ENCODE data around the gene NLRP4. TPM values are rescaled to one million over a fixed set of nuclear protein-coding genes. Genes with fewer than 3 reads are reported as not detected.

The NLRP4 gene
- total and polyA plus RNA-seq, 12 donors, result not detected

DNA sequence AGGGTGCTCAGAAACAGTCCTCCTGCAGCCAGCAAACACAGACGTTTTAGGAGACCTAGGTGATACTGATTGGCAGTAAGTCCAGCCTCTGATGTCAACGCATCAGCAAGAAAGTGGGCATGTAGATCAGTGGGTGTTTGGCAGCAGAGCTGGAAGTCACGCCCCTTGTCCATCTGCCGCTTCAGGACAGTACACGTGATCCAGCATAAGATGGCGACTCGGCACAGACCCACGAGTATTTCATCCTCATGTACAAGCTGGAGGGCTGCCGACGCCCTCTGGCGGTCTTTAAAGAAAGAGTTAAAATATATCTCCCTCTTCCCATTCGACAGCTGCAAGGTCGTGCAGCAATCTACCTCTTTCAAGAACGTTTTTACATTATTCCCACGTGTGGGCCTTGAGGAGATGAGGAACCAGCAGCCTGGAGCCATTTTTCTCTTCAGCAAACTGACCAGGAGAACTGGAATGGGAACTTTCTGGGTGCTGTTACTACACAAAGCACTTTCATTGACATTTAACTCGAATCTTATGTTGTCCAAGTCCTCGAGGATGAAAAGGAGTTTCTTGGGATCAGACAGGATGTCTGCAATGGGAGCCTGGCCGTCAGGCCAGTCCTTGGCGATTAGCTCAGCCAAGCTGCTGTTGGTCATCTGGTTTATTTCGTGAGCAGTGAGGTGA is 26.8 kb upstream of the NLRP4 start:
- WGBS, 2 donors, result 19 to 22% methylated on average over 20 of the region's 20 CpGs
- H3K27ac ChIP-seq, result no peak overlapping the region
- TF ChIP-seq, protein P1, sequence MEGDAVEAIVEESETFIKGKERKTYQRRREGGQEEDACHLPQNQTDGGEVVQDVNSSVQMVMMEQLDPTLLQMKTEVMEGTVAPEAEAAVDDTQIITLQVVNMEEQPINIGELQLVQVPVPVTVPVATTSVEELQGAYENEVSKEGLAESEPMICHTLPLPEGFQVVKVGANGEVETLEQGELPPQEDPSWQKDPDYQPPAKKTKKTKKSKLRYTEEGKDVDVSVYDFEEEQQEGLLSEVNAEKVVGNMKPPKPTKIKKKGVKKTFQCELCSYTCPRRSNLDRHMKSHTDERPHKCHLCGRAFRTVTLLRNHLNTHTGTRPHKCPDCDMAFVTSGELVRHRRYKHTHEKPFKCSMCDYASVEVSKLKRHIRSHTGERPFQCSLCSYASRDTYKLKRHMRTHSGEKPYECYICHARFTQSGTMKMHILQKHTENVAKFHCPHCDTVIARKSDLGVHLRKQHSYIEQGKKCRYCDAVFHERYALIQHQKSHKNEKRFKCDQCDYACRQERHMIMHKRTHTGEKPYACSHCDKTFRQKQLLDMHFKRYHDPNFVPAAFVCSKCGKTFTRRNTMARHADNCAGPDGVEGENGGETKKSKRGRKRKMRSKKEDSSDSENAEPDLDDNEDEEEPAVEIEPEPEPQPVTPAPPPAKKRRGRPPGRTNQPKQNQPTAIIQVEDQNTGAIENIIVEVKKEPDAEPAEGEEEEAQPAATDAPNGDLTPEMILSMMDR (IDR thresholded peaks at IDR 0.05), result peak in 5 of 9 donors; percentile 24 to 40 (median 27)
- H3K9me3 ChIP-seq, result peaks cover 0 to 8% (median 0%) of the 10 kb centered on the region in 11 donors
- no peaks in the 10 kb centered on the region for H3K36me3 ChIP-seq
- no peaks in the 10 kb centered on the region for H3K4me1 ChIP-seq
- peak; percentile 6 to 10 for DNase-seq
- H3K4me3 ChIP-seq, result no peak overlapping the region
- ATAC-seq, result peak in 3 of 8 donors; percentile 52 to 63 (median 58)
- intact Hi-C loops (cut with DNase I), result loop anchor here in 1 of 10 donors (5.0 kb wide), 1 partner anchor 177 kb away; no protein-coding TSS in a partner anchor
- peaks cover 0 to 13% (median 0%) of the 10 kb centered on the region in 7 donors for H3K27me3 ChIP-seq

DNA sequence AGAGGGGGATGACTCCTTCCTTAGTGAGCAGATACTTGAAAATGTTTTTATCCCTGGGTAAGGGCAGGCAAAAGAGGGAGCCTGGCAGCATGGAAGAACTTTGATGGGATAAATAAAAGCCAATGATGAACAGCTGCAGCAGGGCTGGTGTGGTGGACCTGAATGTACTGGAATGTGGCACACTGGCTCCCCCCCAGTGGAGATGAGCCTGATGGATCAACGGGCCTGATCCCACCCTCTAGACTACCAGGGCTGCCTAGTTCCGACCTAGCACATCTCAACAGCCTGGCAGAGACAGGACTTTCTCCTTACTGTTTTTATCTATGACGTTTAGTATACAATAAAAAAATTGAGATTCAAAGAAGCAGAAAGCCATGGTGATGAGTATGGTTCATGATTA is 25.0 kb upstream of the NLRP4 start:
- WGBS, 2 donors, result 68 to 72% methylated on average over 3 of the region's 3 CpGs
- H3K4me3 ChIP-seq, result no peak overlapping the region
- H3K4me1 ChIP-seq, result no peaks in the 10 kb centered on the region
- H3K27me3 ChIP-seq, result peaks cover 0 to 16% (median 0%) of the 10 kb centered on the region in 7 donors
- TF ChIP-seq, protein P1 (IDR thresholded peaks at IDR 0.05), result no peak
- peaks cover 0 to 5% (median 0%) of the 10 kb centered on the region in 11 donors for H3K9me3 ChIP-seq
- DNase-seq (no peak), ATAC-seq (no peak)
- intact Hi-C loops (cut with DNase I), result no loop called here
- H3K27ac ChIP-seq, result no peak overlapping the region
- no peaks in the 10 kb centered on the region for H3K36me3 ChIP-seq

DNA sequence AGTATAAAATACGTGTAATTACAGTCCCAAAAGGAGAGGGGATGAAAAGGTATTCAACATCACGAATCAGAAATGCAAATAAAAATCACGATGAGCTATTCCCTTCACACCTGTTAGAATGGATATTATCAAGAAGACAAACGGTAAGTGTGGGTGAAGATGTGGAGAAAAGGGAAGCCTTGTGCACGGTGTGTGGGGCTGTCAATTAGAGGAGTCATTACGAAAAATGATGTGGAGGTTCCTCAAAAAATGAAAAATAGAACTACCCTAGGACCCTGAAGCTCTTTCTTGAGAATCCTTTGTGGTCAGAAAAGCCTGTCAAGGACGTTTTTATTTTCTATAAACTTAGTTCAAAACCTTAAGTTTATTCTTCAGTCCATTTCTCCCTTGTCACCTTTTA is 23.9 kb upstream of the NLRP4 start:
- intact Hi-C loops (cut with DNase I), result no loop called here

DNA sequence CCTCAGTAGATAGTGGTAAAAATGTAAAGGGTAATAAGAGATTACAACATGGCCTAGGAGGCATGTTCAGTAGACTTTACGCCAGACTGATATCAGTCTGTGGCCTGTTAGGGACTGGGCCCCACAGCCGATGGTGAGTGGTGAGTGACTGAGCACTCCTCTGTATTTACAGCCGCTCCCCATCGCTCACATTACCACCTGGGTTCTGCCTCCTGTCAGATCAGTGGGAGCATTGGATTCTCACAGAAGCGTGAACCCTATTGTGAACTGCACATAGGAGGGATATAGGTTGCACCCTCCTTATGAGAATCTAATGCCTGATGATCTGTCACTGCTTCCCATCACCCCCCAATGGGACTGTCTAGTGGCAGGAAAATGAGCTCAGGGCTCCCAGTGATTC is 22.4 kb upstream of the NLRP4 start:
- no peaks in the 10 kb centered on the region for H3K36me3 ChIP-seq
- H3K9me3 ChIP-seq, result peaks cover 0 to 5% (median 0%) of the 10 kb centered on the region in 11 donors
- H3K4me3 ChIP-seq, result no peak overlapping the region
- WGBS, 2 donors, result 85 to 91% methylated on average over 5 of the region's 5 CpGs
- no peak for DNase-seq
- intact Hi-C loops (cut with DNase I), result no loop called here
- TF ChIP-seq, protein P1 (IDR thresholded peaks at IDR 0.05), result no peak
- ATAC-seq, result no peak
- H3K27ac ChIP-seq, result no peak overlapping the region
- H3K4me1 ChIP-seq, result no peaks in the 10 kb centered on the region
- H3K27me3 ChIP-seq, result peaks cover 0 to 16% (median 0%) of the 10 kb centered on the region in 7 donors

More for the DNA sequence above, 23.9 kb upstream of the NLRP4 start:
- H3K4me1 ChIP-seq, result no peaks in the 10 kb centered on the region
- peaks cover 0 to 5% (median 0%) of the 10 kb centered on the region in 11 donors for H3K9me3 ChIP-seq
- no peak for DNase-seq
- 50% methylated on average over 7 of the region's 7 CpGs for WGBS, 2 donors
- H3K27ac ChIP-seq, result no peak overlapping the region
- no peak for ATAC-seq
- TF ChIP-seq, protein P1 (IDR thresholded peaks at IDR 0.05), result no peak
- peaks cover 0 to 16% (median 0%) of the 10 kb centered on the region in 7 donors for H3K27me3 ChIP-seq
- no peak overlapping the region for H3K4me3 ChIP-seq
- no peaks in the 10 kb centered on the region for H3K36me3 ChIP-seq

All from heart right ventricle (tissue), 16 donors.